Adrenal gland (tissue), 12 donors: ENCODE data around the gene STRN3. TPM values are rescaled to one million over a fixed set of nuclear protein-coding genes. Genes with fewer than 3 reads are reported as not detected.
A peak's percentile ranks its signal among the peaks of the same experiment; 100 is the strongest.
"Not testable (repeated sequence)": the region's sequence is repeated elsewhere in the genome, so short reads cannot be mapped to it uniquely, and the experiment has no call there.

ENCODE experiments used
- DNase-seq, 7 donors: peaks; one replicate each; pipeline ENCODE4 v3.0.0-alpha.2; 2019 to 2020
- H3K27ac ChIP-seq, 5 donors: fragments of 200-600 bp; sonication (generic) in 4 of 5; 1 replicate in 3 of 5; 2 replicates in 2 of 5; pipeline versions ENCODE4 v1.5.1 to v1.8.0; 2016 to 2020; ENCODE audit warnings: mild to moderate bottlenecking in 1 of 5
- H3K27me3 ChIP-seq: fragments of 200-600 bp; 2 replicates; pipeline ENCODE4 v1.8.0; 2021
- H3K36me3 ChIP-seq, 2 donors: fragments of 200-600 bp; replicated peaks in 1 of 2; 1 replicate in 1 of 2; 2 replicates in 1 of 2; pipeline versions ENCODE4 v1.5.1 to v1.8.0; 2018 to 2022
- H3K4me1 ChIP-seq, 2 donors: fragments of 200-600 bp; replicated peaks in 1 of 2; 1 replicate in 1 of 2; 2 replicates in 1 of 2; pipeline versions ENCODE4 v1.5.1 to v1.8.0; 2018 to 2021
- H3K4me3 ChIP-seq, 4 donors: fragments of 200-600 bp; sonication (generic) in 3 of 4; one replicate each; pipeline ENCODE4 v1.5.1; 2016 to 2018
- H3K9me3 ChIP-seq, 3 donors: fragments of 200-600 bp; sonication (generic) in 1 of 3; replicated peaks in 1 of 3; 1 replicate in 2 of 3; 2 replicates in 1 of 3; pipeline versions ENCODE4 v1.5.1 to v1.8.0; 2016 to 2021
- CTCF ChIP-seq, 6 experiments: fragments of 450-650 bp in 4 of 6; fragments of 200-600 bp in 2 of 6; sonication (generic) in 1 of 6; IDR thresholded peaks; 1 replicate in 5 of 6; 2 replicates in 1 of 6; pipeline versions ENCODE4 v1.5.1 to v1.8.0; 2016 to 2021; ENCODE audit warnings: antibody characterized with exemption in 6 of 6, mild to moderate bottlenecking in 2 of 6, moderate library complexity in 1 of 6
- POLR2A ChIP-seq, 2 donors: fragments of 450-650 bp; IDR thresholded peaks; one replicate each; pipeline ENCODE4 v1.6.1; 2017; ENCODE audit warnings: antibody characterized with exemption in 2 of 2, mild to moderate bottlenecking in 2 of 2, moderate library complexity in 1 of 2
- WGBS, 4 donors: extraction: QIAGEN DNeasy Blood & Tissue Kit in 2 of 4; methylation state at CpG; one replicate each; pipeline versions ENCODE4 v1.1.5 to v1.1.7; 2013 to 2017; 5-methylcytosine and 5-hydroxymethylcytosine counted together
- intact Hi-C, 2 donors: fragments of 100-400 bp; cut with DNase I; formaldehyde crosslinking; loops; one replicate each; pipeline versions ENCODE4 v1.14.1 to v1.15.0; 2022 to 2023
- polyA plus RNA-seq, 3 donors: library from polyadenylated mRNA; stranded (reverse); fragments of 200-250 nt in 2 of 3; fragments of 350-450 nt in 1 of 3; fragmentation: Illumina TruSeq in 1 of 3; extraction: RNeasy Lipid Tissue Mini Kit (QIAGEN cat#74804) in 1 of 3; gene quantifications; one replicate each; pipeline ENCODE4 v1.2.3, GENCODE V29; 2013 to 2014
- total RNA-seq, 9 donors: library from RNA; depleted of rRNA in 4 of 9; stranded (reverse); fragments of >200 nt in 4 of 9; fragments of 120-200 nt in 1 of 9; fragmentation: NEBNext Ultra II Directional in 1 of 9; extraction: Animal tissue kit (Norgen Biotek cat#: 25700) in 1 of 9; gene quantifications; one replicate each; pipeline versions ENCODE4 v1.1.0 to v1.2.4, GENCODE V29; 2013 to 2023
- donor health status: healthy with polysubstance abuse.
- donor health status: Bipolar disorder and iron deficiency.
- donor health status: DM: yes; HTN: yes; CAD: no.
- donor health status: DM: no; HTN: no; CAD: no.
- donor health status: DM: no; HTN: no; CAD: no.
- donor health status: DM: yes; HTN: yes; CAD: no.

STRN3 gene
- total and polyA plus RNA-seq, 12 donors, result 11.0 to 61.2 (median 36.2) TPM

DNA sequence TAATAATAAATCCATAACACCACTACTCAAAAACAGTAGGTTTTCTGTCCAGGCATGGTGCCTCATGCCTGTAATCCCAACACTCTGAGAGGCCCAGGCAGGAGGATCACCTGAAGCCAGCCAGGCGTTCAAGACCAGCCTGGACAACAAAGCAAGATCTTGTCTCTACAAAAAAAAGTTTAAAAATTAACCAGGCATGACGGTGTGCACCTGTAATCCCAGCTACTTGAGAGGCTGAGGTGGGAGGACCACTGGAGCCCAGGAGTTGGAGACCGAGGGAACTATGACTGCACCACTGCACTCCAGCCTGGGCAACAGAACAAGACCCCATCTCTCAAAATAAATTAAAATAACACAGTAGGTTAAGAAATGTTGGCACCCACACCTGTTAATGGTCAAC, 45.2 kb downstream of the STRN3 start:
- Histone ChIP-seq H3K4me3 (no peak overlapping the region), H3K27ac (peak overlapping the region in 1 of 5 donors; percentile 26), H3K9me3 (no peaks in the 10 kb centered on the region), H3K4me1 (peaks cover 0 to 13% of the 10 kb centered on the region in 2 donors), H3K36me3 (no peaks in the 10 kb centered on the region), H3K27me3 (no peaks in the 10 kb centered on the region)
- TF ChIP-seq POLR2A (IDR thresholded peaks at IDR 0.05), result no peak
- TF ChIP-seq CTCF (IDR thresholded peaks at IDR 0.05), result no peak
- intact Hi-C loops, result loop anchor here (5.0 to 10.0 kb wide), 2 partner anchors 101 to 104 kb away; no protein-coding TSS in a partner anchor
- 87 to 98% (median 90%) methylated on average over 3 of the region's 3 CpGs for WGBS, 4 donors
- DNase-seq, result no peak

- H3K9me3 ChIP-seq, H3K4me3 ChIP-seq, H3K27me3 ChIP-seq, H3K36me3 ChIP-seq: not testable (repeated sequence)
- DNase-seq, result peak; percentile 45 to 72 (median 59)
- peak; percentile 44 to 83 (median 64) for TF ChIP-seq CTCF (IDR thresholded peaks at IDR 0.05)
- peak overlapping the region in 1 of 5 donors; percentile 26 for H3K27ac ChIP-seq
- peaks cover 0 to 17% of the 10 kb centered on the region in 2 donors for H3K4me1 ChIP-seq
- intact Hi-C loops, result loop anchor here (5.0 to 10.0 kb wide), 2 partner anchors 102 to 105 kb away; no protein-coding TSS in a partner anchor
- WGBS, 4 donors, result 56 to 65% (median 57%) methylated on average over 13 of the region's 13 CpGs
Measured at GRCh38 chr14:30980106-30980704, 46.0 kb downstream of the STRN3 start.

- 79 to 91% (median 88%) methylated on average over 2 of the region's 2 CpGs for WGBS, 4 donors
- H3K4me3 ChIP-seq, result no peak overlapping the region
- DNase-seq, result no peak
- no peaks in the 10 kb centered on the region for H3K9me3 ChIP-seq
- peaks cover 18 to 39% of the 10 kb centered on the region in 2 donors for H3K4me1 ChIP-seq
- intact Hi-C loops, result no loop called here
- no peaks in the 10 kb centered on the region for H3K36me3 ChIP-seq
- no peaks in the 10 kb centered on the region for H3K27me3 ChIP-seq
- TF ChIP-seq CTCF (IDR thresholded peaks at IDR 0.05) (no peak), POLR2A (IDR thresholded peaks at IDR 0.05) (no peak)
- H3K27ac ChIP-seq, result no peak overlapping the region
Measured at GRCh38 chr14:30977752-30978151, 48.4 kb downstream of the STRN3 start.

DNA sequence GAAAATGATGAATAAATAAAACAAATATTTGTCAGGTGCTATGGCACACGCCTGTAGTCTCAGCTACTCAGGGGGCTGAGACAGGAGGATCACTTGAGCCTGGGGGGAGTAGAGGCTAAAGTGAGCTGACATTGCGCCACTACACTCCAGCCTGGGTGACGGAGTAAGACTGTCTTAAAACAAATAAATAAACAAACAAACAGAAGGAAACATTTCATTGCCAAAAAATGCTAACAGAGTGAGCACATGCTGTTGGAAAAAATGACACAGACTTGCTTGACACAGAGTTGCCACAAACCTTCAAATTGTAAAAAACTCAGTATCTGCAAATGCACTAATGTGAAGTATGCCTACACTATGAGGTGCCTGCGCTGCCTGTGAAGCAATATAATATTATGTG, 51.6 kb downstream of the STRN3 start:
- peak overlapping the region in 1 of 5 donors; percentile 55 for H3K27ac ChIP-seq
- no peaks in the 10 kb centered on the region for H3K9me3 ChIP-seq
- intact Hi-C loops, result no loop called here
- TF ChIP-seq POLR2A (IDR thresholded peaks at IDR 0.05), result no peak
- TF ChIP-seq CTCF (IDR thresholded peaks at IDR 0.05), result no peak
- DNase-seq, result peak in 4 of 7 donors; percentile 34 to 66 (median 45)
- no peaks in the 10 kb centered on the region for H3K27me3 ChIP-seq
- 59 to 72% (median 63%) methylated on average over 4 of the region's 4 CpGs for WGBS, 4 donors
- no peaks in the 10 kb centered on the region for H3K36me3 ChIP-seq
- H3K4me3 ChIP-seq, result no peak overlapping the region
- peaks cover 24 to 44% of the 10 kb centered on the region in 2 donors for H3K4me1 ChIP-seq
